ENCODE results near the gene FAM114A1. TPM values are rescaled to one million over a fixed set of nuclear protein-coding genes. Genes with fewer than 3 reads are reported as not detected.

FAM114A1 gene
- total RNA-seq, 1 donor from 2014 or later: 223 TPM

- peak overlapping the region; percentile 71 for H3K4me3 Mint-ChIP-seq (ENCODE audit: unreplicated experiment)
- no peaks in the 10 kb centered on the region for H3K27me3 Mint-ChIP-seq (ENCODE audit: low read depth)
- no peaks in the 10 kb centered on the region for H3K9me3 Mint-ChIP-seq (ENCODE audit: low read depth)
- no peak for DNase-seq (ENCODE audit: low spot score)
- H3K27ac Mint-ChIP-seq (ENCODE audit: unreplicated experiment): peak overlapping the region; percentile 93
- peak; percentile 20 for TF ChIP-seq CTCF (IDR thresholded peaks at IDR 0.05)
- H3K4me1 Mint-ChIP-seq (ENCODE audit: low read depth): peaks cover 38% of the 10 kb centered on the region
- peaks cover 11% of the 10 kb centered on the region for H3K36me3 Mint-ChIP-seq (ENCODE audit: low read depth)
These were observed 581 bp upstream of the FAM114A1 start for GRCh38 chr4:38866973-38867477.

- no peaks in the 10 kb centered on the region for H3K27me3 Mint-ChIP-seq (ENCODE audit: low read depth)
- H3K36me3 Mint-ChIP-seq (ENCODE audit: low read depth): peaks cover 15% of the 10 kb centered on the region
- peak overlapping the region; percentile 91 for H3K4me3 Mint-ChIP-seq (ENCODE audit: unreplicated experiment)
- peaks cover 50% of the 10 kb centered on the region for H3K4me1 Mint-ChIP-seq (ENCODE audit: low read depth)
- no peaks in the 10 kb centered on the region for H3K9me3 Mint-ChIP-seq (ENCODE audit: low read depth)
- no peak for DNase-seq (ENCODE audit: low spot score)
- H3K27ac Mint-ChIP-seq (ENCODE audit: unreplicated experiment): peak overlapping the region; percentile 98
- TF ChIP-seq CTCF (IDR thresholded peaks at IDR 0.05): no peak
These were observed 704 bp downstream of the FAM114A1 start for GRCh38 chr4:38868059-38868960.

GRCh38 chr4:38869511-38869910 lies 1.9 kb downstream of the FAM114A1 start:
- H3K4me1 Mint-ChIP-seq (ENCODE audit: low read depth): peaks cover 60% of the 10 kb centered on the region
- H3K9me3 Mint-ChIP-seq (ENCODE audit: low read depth): peaks cover 3% of the 10 kb centered on the region
- H3K4me3 Mint-ChIP-seq (ENCODE audit: unreplicated experiment): peak overlapping the region; percentile 91
- no peak for DNase-seq (ENCODE audit: low spot score)
- no peaks in the 10 kb centered on the region for H3K27me3 Mint-ChIP-seq (ENCODE audit: low read depth)
- peaks cover 16% of the 10 kb centered on the region for H3K36me3 Mint-ChIP-seq (ENCODE audit: low read depth)
- no peak for TF ChIP-seq CTCF (IDR thresholded peaks at IDR 0.05)
- H3K27ac Mint-ChIP-seq (ENCODE audit: unreplicated experiment): peak overlapping the region; percentile 98

- H3K27me3 Mint-ChIP-seq (ENCODE audit: low read depth): no peaks in the 10 kb centered on the region
- no peak for DNase-seq (ENCODE audit: low spot score)
- peaks cover 16% of the 10 kb centered on the region for H3K36me3 Mint-ChIP-seq (ENCODE audit: low read depth)
- H3K27ac Mint-ChIP-seq (ENCODE audit: unreplicated experiment): peak overlapping the region; percentile 98
- peaks cover 3% of the 10 kb centered on the region for H3K9me3 Mint-ChIP-seq (ENCODE audit: low read depth)
- peak overlapping the region; percentile 91 for H3K4me3 Mint-ChIP-seq (ENCODE audit: unreplicated experiment)
- peaks cover 68% of the 10 kb centered on the region for H3K4me1 Mint-ChIP-seq (ENCODE audit: low read depth)
- no peak for TF ChIP-seq CTCF (IDR thresholded peaks at IDR 0.05)
These were observed 2.6 kb downstream of the FAM114A1 start for GRCh38 chr4:38870098-38870808.

- Mint-ChIP-seq H3K27me3 (ENCODE audit: low read depth) (no peaks in the 10 kb centered on the region), H3K4me1 (ENCODE audit: low read depth) (peaks cover 75% of the 10 kb centered on the region), H3K27ac (ENCODE audit: unreplicated experiment) (peak overlapping the region; percentile 15)
These were observed 4.0 kb downstream of the FAM114A1 start for GRCh38 chr4:38871593-38871992.

More at GRCh38 chr4:38871593-38871992, 4.0 kb downstream of the FAM114A1 start:
- no peak for DNase-seq (ENCODE audit: low spot score)
- peaks cover 18% of the 10 kb centered on the region for H3K36me3 Mint-ChIP-seq (ENCODE audit: low read depth)
- no peak for TF ChIP-seq CTCF (IDR thresholded peaks at IDR 0.05)
- no peak overlapping the region for H3K4me3 Mint-ChIP-seq (ENCODE audit: unreplicated experiment)
- peaks cover 3% of the 10 kb centered on the region for H3K9me3 Mint-ChIP-seq (ENCODE audit: low read depth)

Measured in chondrocyte (in vitro differentiated cells).